Vagina (tissue), 2 donors: ENCODE data around the gene KIF21A. TPM values are rescaled to one million over a fixed set of nuclear protein-coding genes. Genes with fewer than 3 reads are reported as not detected.

Experiments used
- DNase-seq, 2 donors: peaks; one replicate each; pipeline ENCODE4 v3.0.0-alpha.2; 2017; ENCODE audit errors: extremely low spot score in 2 of 2
- H3K27ac ChIP-seq: fragments of 200-600 bp; sonication (generic); one replicate; pipeline ENCODE4 v1.5.1; 2019
- H3K27me3 ChIP-seq: fragments of 200-600 bp; sonication (generic); one replicate; pipeline ENCODE4 v1.5.1; 2019
- H3K36me3 ChIP-seq, 2 donors: fragments of 200-600 bp; sonication (generic); one replicate each; pipeline ENCODE4 v1.5.1; 2017 to 2019
- H3K4me1 ChIP-seq: fragments of 200-600 bp; sonication (generic); one replicate; pipeline ENCODE4 v1.5.1; 2019
- H3K4me3 ChIP-seq, 2 donors: fragments of 200-600 bp; sonication (generic); 1 replicate in 1 of 2; 2 replicates in 1 of 2; pipeline ENCODE4 v1.5.1; 2016 to 2019
- H3K9me3 ChIP-seq: fragments of 200-600 bp; sonication (generic); one replicate; pipeline ENCODE4 v1.5.1; 2019
- CTCF ChIP-seq, 3 experiments: fragments of 450-650 bp in 2 of 3; fragments of 200-600 bp in 1 of 3; sonication (generic) in 1 of 3; IDR thresholded peaks; one replicate each; pipeline ENCODE4 v1.5.1; 2017 to 2019; ENCODE audit warnings: antibody characterized with exemption in 3 of 3, mild to moderate bottlenecking in 2 of 3, moderate library complexity in 2 of 3
- POLR2A ChIP-seq, 2 donors: fragments of 450-650 bp; IDR thresholded peaks; one replicate each; pipeline ENCODE4 v1.6.1; 2017; ENCODE audit warnings: antibody characterized with exemption in 2 of 2, mild to moderate bottlenecking in 2 of 2, moderate library complexity in 2 of 2
- POLR2AphosphoS5 ChIP-seq, 2 donors: sonication (generic); formaldehyde crosslinking; IDR thresholded peaks; one replicate each; pipeline ENCODE4 v1.9.0; 2017; ENCODE audit warnings: antibody characterized with exemption in 2 of 2, mild to moderate bottlenecking in 2 of 2, low read depth in 1 of 2; ENCODE audit not compliant: insufficient read depth in 1 of 2
- intact Hi-C: fragments of 100-400 bp; cut with DNase I; formaldehyde crosslinking; loops from one replicate; pipeline ENCODE4 v1.15.1; 2023
- total RNA-seq: library from RNA; depleted of rRNA; stranded (reverse); fragments of >200 nt; gene quantifications from one replicate; pipeline ENCODE4 v1.2.3, GENCODE V29; 2016

KIF21A gene
- total RNA-seq, 1 donor from 2014 or later: 26.3 TPM

GRCh38 chr12:39343665-39344064 is 99.3 kb downstream of the KIF21A start:
- DNase-seq: no peak
- no peaks in the 10 kb centered on the region for H3K9me3 ChIP-seq
- H3K4me3 ChIP-seq: no peak overlapping the region
- no peaks in the 10 kb centered on the region for H3K4me1 ChIP-seq
- intact Hi-C loops: no loop called here
- no peaks in the 10 kb centered on the region for H3K27me3 ChIP-seq
- no peaks in the 10 kb centered on the region for H3K36me3 ChIP-seq
- H3K27ac ChIP-seq: no peak overlapping the region
- TF ChIP-seq POLR2AphosphoS5 (IDR thresholded peaks at IDR 0.05; ENCODE audit: insufficient read depth in 1 of 2, low read depth in 1 of 2): no peak
- no peak for TF ChIP-seq CTCF (IDR thresholded peaks at IDR 0.05)
- TF ChIP-seq POLR2A (IDR thresholded peaks at IDR 0.05): no peak

DNA sequence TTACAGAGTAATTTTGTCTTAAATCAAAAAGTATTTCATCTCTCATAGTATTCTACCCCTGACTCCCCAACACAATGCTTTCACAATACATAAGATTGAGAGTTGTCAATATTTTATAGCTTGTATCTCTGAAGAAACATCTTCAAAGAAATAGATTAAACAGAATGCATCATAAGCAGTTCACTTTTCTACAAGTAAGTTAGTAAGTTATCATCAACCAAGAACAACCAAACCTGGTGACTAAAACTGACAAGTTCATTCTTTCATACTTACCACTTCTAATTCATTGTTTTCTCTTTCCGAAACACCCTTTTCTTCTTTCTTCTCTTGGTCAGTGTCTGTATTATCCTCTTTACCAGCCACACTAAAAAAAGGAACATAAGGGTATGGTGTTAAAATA is 101.2 kb downstream of the KIF21A start:
- intact Hi-C loops: no loop called here
- Histone ChIP-seq H3K27ac (no peak overlapping the region), H3K36me3 (no peaks in the 10 kb centered on the region), H3K4me3 (no peak overlapping the region), H3K27me3 (no peaks in the 10 kb centered on the region), H3K9me3 (no peaks in the 10 kb centered on the region), H3K4me1 (no peaks in the 10 kb centered on the region)
- TF ChIP-seq CTCF (IDR thresholded peaks at IDR 0.05) (no peak), POLR2AphosphoS5 (IDR thresholded peaks at IDR 0.05; ENCODE audit: insufficient read depth in 1 of 2, low read depth in 1 of 2) (no peak), POLR2A (IDR thresholded peaks at IDR 0.05) (no peak)
- no peak for DNase-seq

GRCh38 chr12:39341179-39341578 is 101.7 kb downstream of the KIF21A start:
- Histone ChIP-seq H3K27ac (no peak overlapping the region), H3K36me3 (no peaks in the 10 kb centered on the region), H3K4me3 (no peak overlapping the region), H3K9me3 (no peaks in the 10 kb centered on the region), H3K27me3 (no peaks in the 10 kb centered on the region), H3K4me1 (no peaks in the 10 kb centered on the region)
- intact Hi-C loops: no loop called here
- TF ChIP-seq POLR2A (IDR thresholded peaks at IDR 0.05) (no peak), POLR2AphosphoS5 (IDR thresholded peaks at IDR 0.05; ENCODE audit: insufficient read depth in 1 of 2, low read depth in 1 of 2) (no peak), CTCF (IDR thresholded peaks at IDR 0.05) (no peak)
- DNase-seq: no peak

- no peak for TF ChIP-seq POLR2A (IDR thresholded peaks at IDR 0.05)
- TF ChIP-seq CTCF (IDR thresholded peaks at IDR 0.05): no peak
- no peak for TF ChIP-seq POLR2AphosphoS5 (IDR thresholded peaks at IDR 0.05; ENCODE audit: insufficient read depth in 1 of 2, low read depth in 1 of 2)
- Histone ChIP-seq H3K36me3 (peaks cover 0 to 21% of the 10 kb centered on the region in 2 donors), H3K27me3 (no peaks in the 10 kb centered on the region), H3K9me3 (no peaks in the 10 kb centered on the region), H3K4me3 (no peak overlapping the region), H3K4me1 (no peaks in the 10 kb centered on the region), H3K27ac (no peak overlapping the region)
- no peak for DNase-seq
- intact Hi-C loops: no loop called here
Measured at GRCh38 chr12:39332661-39333175, 110.2 kb downstream of the KIF21A start.

- no peaks in the 10 kb centered on the region for H3K4me1 ChIP-seq
- no peak for DNase-seq
- intact Hi-C loops: no loop called here
Measured at GRCh38 chr12:39331539-39332261, 111.2 kb downstream of the KIF21A start.

More at GRCh38 chr12:39331539-39332261, 111.2 kb downstream of the KIF21A start:
- H3K27ac ChIP-seq: no peak overlapping the region
- H3K27me3 ChIP-seq: no peaks in the 10 kb centered on the region
- H3K36me3 ChIP-seq: peaks cover 0 to 21% of the 10 kb centered on the region in 2 donors
- no peak for TF ChIP-seq POLR2AphosphoS5 (IDR thresholded peaks at IDR 0.05; ENCODE audit: insufficient read depth in 1 of 2, low read depth in 1 of 2)
- no peak for TF ChIP-seq CTCF (IDR thresholded peaks at IDR 0.05)
- no peak for TF ChIP-seq POLR2A (IDR thresholded peaks at IDR 0.05)
- H3K4me3 ChIP-seq: no peak overlapping the region
- H3K9me3 ChIP-seq: no peaks in the 10 kb centered on the region
